Astrocyte (in vitro differentiated cells and primary cell): ENCODE measurements around the gene ZC3H4. TPM values are rescaled to one million over a fixed set of nuclear protein-coding genes. Genes with fewer than 3 reads are reported as not detected.

Source experiments
- DNase-seq: peaks from one replicate; pipeline ENCODE4 v3.0.0-alpha.2; 2010; ENCODE audit warnings: low read depth
- FAIRE-seq: peaks from 2 replicates; lab custom pipeline; 2011; peaks lifted over from hg19 to GRCh38; lab: Jason Lieb, UNC
- H2AFZ ChIP-seq: 2 replicates; pipeline ENCODE4 v1.6.0; 2012; ENCODE audit warnings: low read depth, low read length, inconsistent platforms
- H3K27ac ChIP-seq: 2 replicates; pipeline ENCODE4 v1.5.1; 2011; ENCODE audit warnings: low read depth, low read length, inconsistent platforms
- H3K27me3 ChIP-seq: 2 replicates; pipeline ENCODE4 v1.6.0; 2011; ENCODE audit warnings: low read length, inconsistent platforms; ENCODE audit not compliant: insufficient read depth
- H3K36me3 ChIP-seq: 2 replicates; pipeline ENCODE4 v1.5.1; 2011; ENCODE audit warnings: low read length, inconsistent platforms; ENCODE audit not compliant: insufficient read depth
- H3K4me1 ChIP-seq: 2 replicates; pipeline ENCODE4 v1.5.1; 2011; ENCODE audit warnings: low read length, inconsistent platforms; ENCODE audit not compliant: insufficient read depth
- H3K4me2 ChIP-seq: 2 replicates; pipeline ENCODE4 v1.6.0; 2012; ENCODE audit warnings: low read length, inconsistent platforms
- H3K4me3 ChIP-seq: 2 replicates; pipeline ENCODE4 v1.5.1; 2011; ENCODE audit warnings: low read depth, mild to moderate bottlenecking, low read length, inconsistent platforms; ENCODE audit not compliant: insufficient read depth
- H3K79me2 ChIP-seq: 2 replicates; pipeline ENCODE4 v1.6.0; 2012; ENCODE audit warnings: mild to moderate bottlenecking, low read length, inconsistent platforms; ENCODE audit not compliant: insufficient read depth
- H3K9ac ChIP-seq: 2 replicates; pipeline ENCODE4 v1.6.0; 2012; ENCODE audit warnings: mild to moderate bottlenecking, low read length, inconsistent platforms
- H3K9me3 ChIP-seq: 2 replicates; pipeline ENCODE4 v1.5.1; 2012; ENCODE audit warnings: low read depth, mild to moderate bottlenecking, low read length, inconsistent platforms; ENCODE audit not compliant: insufficient read depth
- H4K20me1 ChIP-seq: 2 replicates; pipeline ENCODE4 v1.6.0; 2012; ENCODE audit warnings: low read length, inconsistent platforms; ENCODE audit not compliant: insufficient read depth
- H3K27ac Mint-ChIP-seq: one replicate; pipeline ENCODE4 v1.8.0; 2021; ENCODE audit warnings: mild to moderate bottlenecking, mixed read lengths; ENCODE audit not compliant: unreplicated experiment
- H3K27me3 Mint-ChIP-seq: one replicate; pipeline ENCODE4 v1.8.0; 2021; ENCODE audit warnings: low read depth, mixed read lengths; ENCODE audit not compliant: unreplicated experiment
- H3K36me3 Mint-ChIP-seq: one replicate; pipeline ENCODE4 v1.8.0; 2021; ENCODE audit warnings: low read depth, mixed read lengths; ENCODE audit not compliant: unreplicated experiment
- H3K4me1 Mint-ChIP-seq: one replicate; pipeline ENCODE4 v1.8.0; 2021; ENCODE audit warnings: low read depth, mixed read lengths; ENCODE audit not compliant: unreplicated experiment
- H3K4me3 Mint-ChIP-seq: one replicate; pipeline ENCODE4 v1.8.0; 2021; ENCODE audit warnings: mild to moderate bottlenecking, moderate library complexity, mixed read lengths; ENCODE audit not compliant: unreplicated experiment
- H3K9me3 Mint-ChIP-seq: one replicate; pipeline ENCODE4 v1.8.0; 2021; ENCODE audit warnings: mild to moderate bottlenecking, mixed read lengths; ENCODE audit not compliant: unreplicated experiment
- EZH2 ChIP-seq: IDR thresholded peaks from 2 replicates; pipeline ENCODE4 v1.6.1; 2012; ENCODE audit warnings: mild to moderate bottlenecking, low read length, inconsistent platforms; ENCODE audit not compliant: insufficient read depth
- total RNA-seq: library from RNA; stranded (reverse); gene quantifications from 2 replicates; pipeline ENCODE4 v1.2.1, GENCODE V29; 2021
- TF ChIP-seq, protein P1 (sequence below): IDR thresholded peaks from 2 replicates; pipeline ENCODE4 v1.5.1; 2011; ENCODE audit warnings: low read depth, mild to moderate bottlenecking, inconsistent platforms, low read length, moderate library complexity; ENCODE audit not compliant: insufficient read depth

The ZC3H4 gene
- total RNA-seq, 1 donor from 2014 or later, result 42.3 TPM

DNA sequence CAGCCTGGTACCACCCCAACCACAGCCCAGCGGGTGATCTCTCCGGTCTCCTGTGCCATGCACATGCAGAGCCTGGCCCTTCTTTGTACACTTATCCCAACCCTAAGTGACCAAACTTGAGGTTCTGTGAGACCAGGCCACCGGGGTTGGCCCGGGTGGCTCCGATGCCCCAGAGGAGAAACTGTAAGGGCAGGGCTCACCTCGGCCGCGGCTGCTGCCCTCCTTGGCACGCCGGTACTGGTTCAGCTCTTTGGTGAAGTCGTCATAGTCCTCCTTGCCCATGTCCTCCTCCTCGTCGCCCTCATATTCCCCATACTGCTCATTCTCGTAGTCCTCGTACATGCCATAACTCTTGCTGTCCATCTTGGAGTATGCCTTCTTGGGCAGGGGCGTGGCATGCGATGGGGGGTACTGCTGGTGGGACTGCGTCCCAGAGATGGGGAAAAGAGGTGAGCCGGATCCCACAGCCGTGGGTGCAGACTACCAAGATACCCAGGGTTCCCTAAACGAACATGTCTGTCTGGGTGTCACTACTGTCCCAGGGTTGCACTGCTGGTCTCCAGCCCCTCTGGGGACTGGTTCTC is 23.7 kb downstream of the ZC3H4 start:
- TF ChIP-seq EZH2, result no peak
- TF ChIP-seq, protein P1, sequence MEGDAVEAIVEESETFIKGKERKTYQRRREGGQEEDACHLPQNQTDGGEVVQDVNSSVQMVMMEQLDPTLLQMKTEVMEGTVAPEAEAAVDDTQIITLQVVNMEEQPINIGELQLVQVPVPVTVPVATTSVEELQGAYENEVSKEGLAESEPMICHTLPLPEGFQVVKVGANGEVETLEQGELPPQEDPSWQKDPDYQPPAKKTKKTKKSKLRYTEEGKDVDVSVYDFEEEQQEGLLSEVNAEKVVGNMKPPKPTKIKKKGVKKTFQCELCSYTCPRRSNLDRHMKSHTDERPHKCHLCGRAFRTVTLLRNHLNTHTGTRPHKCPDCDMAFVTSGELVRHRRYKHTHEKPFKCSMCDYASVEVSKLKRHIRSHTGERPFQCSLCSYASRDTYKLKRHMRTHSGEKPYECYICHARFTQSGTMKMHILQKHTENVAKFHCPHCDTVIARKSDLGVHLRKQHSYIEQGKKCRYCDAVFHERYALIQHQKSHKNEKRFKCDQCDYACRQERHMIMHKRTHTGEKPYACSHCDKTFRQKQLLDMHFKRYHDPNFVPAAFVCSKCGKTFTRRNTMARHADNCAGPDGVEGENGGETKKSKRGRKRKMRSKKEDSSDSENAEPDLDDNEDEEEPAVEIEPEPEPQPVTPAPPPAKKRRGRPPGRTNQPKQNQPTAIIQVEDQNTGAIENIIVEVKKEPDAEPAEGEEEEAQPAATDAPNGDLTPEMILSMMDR, result no peak
- H3K27ac Mint-ChIP-seq, result no peak overlapping the region
- Histone ChIP-seq H3K4me2 (no peak overlapping the region), H3K9ac (no peak overlapping the region), H3K4me1 (peaks cover 5% of the 10 kb centered on the region), H3K27me3 (no peaks in the 10 kb centered on the region), H3K79me2 (peaks cover 39% of the 10 kb centered on the region), H4K20me1 (peaks cover 41% of the 10 kb centered on the region), H3K9me3 (no peaks in the 10 kb centered on the region), H3K27ac (no peak overlapping the region), H3K36me3 (peaks cover 26% of the 10 kb centered on the region), H2AFZ (no peak overlapping the region), H3K4me3 (no peak overlapping the region)
- peaks cover 4% of the 10 kb centered on the region for H3K4me1 Mint-ChIP-seq
- no peaks in the 10 kb centered on the region for H3K9me3 Mint-ChIP-seq
- DNase-seq (no peak), FAIRE-seq (no peak)
- peaks cover 32% of the 10 kb centered on the region for H3K36me3 Mint-ChIP-seq
- H3K27me3 Mint-ChIP-seq, result no peaks in the 10 kb centered on the region
- no peak overlapping the region for H3K4me3 Mint-ChIP-seq

DNA sequence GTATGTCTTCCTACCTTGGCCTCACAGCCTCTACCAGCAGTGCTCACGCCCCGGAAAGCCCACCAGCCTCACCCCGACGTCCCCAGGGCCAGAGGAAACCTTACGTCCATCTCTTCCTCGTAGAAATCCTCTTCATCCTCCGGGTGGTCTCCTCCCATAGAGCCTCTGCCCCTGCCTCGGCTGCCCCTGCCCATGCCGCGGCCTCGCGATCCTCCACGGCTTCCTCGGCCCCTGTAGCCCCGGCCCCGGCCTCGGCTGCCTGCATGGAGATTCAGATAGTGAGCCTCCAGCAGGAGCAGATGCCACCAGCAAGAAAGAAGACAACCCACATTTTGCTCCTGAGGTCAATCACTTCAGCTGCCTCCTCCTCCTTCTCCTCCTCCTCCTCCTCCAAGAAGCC is 27.3 kb downstream of the ZC3H4 start:
- H3K27me3 ChIP-seq, result no peaks in the 10 kb centered on the region
- no peak overlapping the region for H3K4me2 ChIP-seq
- H3K27me3 Mint-ChIP-seq, result no peaks in the 10 kb centered on the region
- no peak overlapping the region for H3K27ac ChIP-seq
- H3K9ac ChIP-seq, result no peak overlapping the region
- H3K4me1 Mint-ChIP-seq, result no peaks in the 10 kb centered on the region
- TF ChIP-seq, protein P1, result no peak
- TF ChIP-seq EZH2, result no peak
- H3K36me3 ChIP-seq, result peaks cover 39% of the 10 kb centered on the region
- H3K36me3 Mint-ChIP-seq, result peaks cover 36% of the 10 kb centered on the region
- no peak overlapping the region for H3K4me3 Mint-ChIP-seq
- no peak overlapping the region for H3K27ac Mint-ChIP-seq
- H3K4me3 ChIP-seq, result no peak overlapping the region
- H3K9me3 Mint-ChIP-seq, result no peaks in the 10 kb centered on the region
- peaks cover 9% of the 10 kb centered on the region for H3K79me2 ChIP-seq
- FAIRE-seq, result no peak
- H4K20me1 ChIP-seq, result peaks cover 32% of the 10 kb centered on the region
- H3K4me1 ChIP-seq, result no peaks in the 10 kb centered on the region
- no peaks in the 10 kb centered on the region for H3K9me3 ChIP-seq
- H2AFZ ChIP-seq, result no peak overlapping the region
- DNase-seq, result no peak

DNA sequence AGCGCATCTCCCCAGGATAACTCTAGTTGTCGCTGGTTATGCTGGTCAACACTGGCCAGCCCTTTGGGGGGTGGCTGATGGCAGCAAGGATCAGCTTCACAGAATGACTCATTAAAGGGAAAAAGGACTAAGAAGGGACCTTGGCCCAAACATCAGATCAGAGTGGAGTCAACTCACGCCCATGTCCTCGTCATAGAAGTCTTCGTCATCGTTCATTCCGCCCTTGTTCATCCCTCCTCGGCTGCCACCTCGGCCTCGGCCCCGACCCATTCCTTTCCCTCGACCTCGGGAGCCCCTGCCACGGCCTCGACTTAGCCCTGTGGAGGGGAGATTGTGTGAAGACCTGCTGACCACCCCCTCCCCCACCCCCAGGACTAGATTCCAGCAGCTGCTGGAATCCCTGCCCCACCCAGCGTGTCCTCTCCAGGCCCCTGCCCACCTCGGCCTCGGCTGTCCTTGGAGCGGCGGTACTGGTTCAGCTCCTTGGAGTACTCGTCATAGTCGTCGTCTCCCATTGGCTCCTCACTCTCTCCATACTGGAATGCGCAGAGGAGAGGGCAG is 28.6 kb downstream of the ZC3H4 start:
- H2AFZ ChIP-seq, result no peak overlapping the region
- H3K4me3 ChIP-seq, result no peak overlapping the region
- H3K9me3 ChIP-seq, result no peaks in the 10 kb centered on the region
- no peak for TF ChIP-seq EZH2
- TF ChIP-seq, protein P1, result no peak
- H4K20me1 ChIP-seq, result peaks cover 34% of the 10 kb centered on the region
- H3K4me1 ChIP-seq, result no peaks in the 10 kb centered on the region
- H3K9ac ChIP-seq, result no peak overlapping the region
- FAIRE-seq (no peak), DNase-seq (no peak)
- Mint-ChIP-seq H3K9me3 (no peaks in the 10 kb centered on the region), H3K4me1 (no peaks in the 10 kb centered on the region), H3K27ac (no peak overlapping the region), H3K4me3 (no peak overlapping the region), H3K36me3 (peaks cover 33% of the 10 kb centered on the region), H3K27me3 (no peaks in the 10 kb centered on the region)
- peaks cover 9% of the 10 kb centered on the region for H3K79me2 ChIP-seq
- H3K4me2 ChIP-seq, result no peak overlapping the region
- H3K27me3 ChIP-seq, result no peaks in the 10 kb centered on the region
- no peak overlapping the region for H3K27ac ChIP-seq
- H3K36me3 ChIP-seq, result peaks cover 35% of the 10 kb centered on the region
